Brain pericyte (primary cell): ENCODE measurements around the gene ANKRD11.
A peak's percentile ranks its signal among the peaks of the same experiment; 100 is the strongest.

ENCODE experiments used
- DNase-seq: peaks from one replicate; pipeline ENCODE4 v3.0.0-alpha.2; 2012; ENCODE audit warnings: low read depth, low spot score

ANKRD11 gene

GRCh38 chr16:89490439-89491237 lies at the start of gene ANKRD11:
TSS of gene ANKRD11 (minus strand) at chr16:89490561. CDS start at chr16:89317019, 173,542 bp downstream.
- DNase-seq: peak; percentile 99

GRCh38 chr16:89538286-89538685 lies 47.9 kb upstream of the ANKRD11 start:
- no peak for DNase-seq

- no peak for DNase-seq
These were observed 47.2 kb upstream of the ANKRD11 start for GRCh38 chr16:89537549-89537925.

GRCh38 chr16:89536886-89537548 lies 46.7 kb upstream of the ANKRD11 start:
- no peak for DNase-seq

GRCh38 chr16:89536371-89536770 lies 46.0 kb upstream of the ANKRD11 start:
- no peak for DNase-seq

- no peak for DNase-seq
These were observed 43.9 kb upstream of the ANKRD11 start for GRCh38 chr16:89534252-89534756.

- no peak for DNase-seq
These were observed 41.6 kb upstream of the ANKRD11 start for GRCh38 chr16:89531821-89532526.

- no peak for DNase-seq
These were observed 40.3 kb upstream of the ANKRD11 start for GRCh38 chr16:89530401-89531381.

- DNase-seq: no peak
These were observed 38.7 kb upstream of the ANKRD11 start for GRCh38 chr16:89529097-89529496.

- no peak for DNase-seq
These were observed 35.0 kb upstream of the ANKRD11 start for GRCh38 chr16:89525146-89525913.

- DNase-seq: no peak
These were observed 33.5 kb upstream of the ANKRD11 start for GRCh38 chr16:89523680-89524344.

- DNase-seq: no peak
These were observed 31.9 kb upstream of the ANKRD11 start for GRCh38 chr16:89522287-89522686.

- DNase-seq: no peak
These were observed 29.5 kb upstream of the ANKRD11 start for GRCh38 chr16:89519881-89520280.

- no peak for DNase-seq
These were observed 26.8 kb upstream of the ANKRD11 start for GRCh38 chr16:89517128-89517527.

GRCh38 chr16:89512453-89512852 lies 22.1 kb upstream of the ANKRD11 start:
- no peak for DNase-seq

- DNase-seq: no peak
These were observed 21.0 kb upstream of the ANKRD11 start for GRCh38 chr16:89511374-89511773.

- no peak for DNase-seq
These were observed 20.2 kb upstream of the ANKRD11 start for GRCh38 chr16:89510526-89510925.

GRCh38 chr16:89507834-89508590 lies 17.7 kb upstream of the ANKRD11 start, which contains the start of gene SPG7:
TSS of gene SPG7 (plus strand) at chr16:89508403. CDS start at chr16:89508418, 15 bp downstream.
- no peak for DNase-seq
